Ovary (tissue), 3 donors: Measurements from ENCODE around the gene DCST1.

Experiments used
- CTCF ChIP-seq, 3 donors: fragments of 450-650 bp in 2 of 3; fragments of 200-600 bp in 1 of 3; IDR thresholded peaks; one replicate each; pipeline versions ENCODE4 v1.5.1 to v1.8.0; 2016 to 2022; ENCODE audit warnings: antibody characterized with exemption in 3 of 3, mild to moderate bottlenecking in 1 of 3
- POLR2A ChIP-seq: fragments of 450-650 bp; IDR thresholded peaks from one replicate; pipeline ENCODE4 v1.6.1; 2017; ENCODE audit warnings: antibody characterized with exemption, mild to moderate bottlenecking, moderate library complexity
- donor health status: DM: no; HTN: no; CAD: no.

- TF ChIP-seq CTCF (IDR thresholded peaks at IDR 0.05): no peak
- TF ChIP-seq POLR2A: no peak
Measured at GRCh38 chr1:155060736-155061135, 27.1 kb downstream of the DCST1 start.
